ENCODE measurements around the gene ZNF888. TPM values are rescaled to one million over a fixed set of nuclear protein-coding genes. Genes with fewer than 3 reads are reported as not detected.
"Not testable (repeated sequence)": the region's sequence is repeated elsewhere in the genome, so short reads cannot be mapped to it uniquely, and the experiment has no call there.

ZNF888 gene
- total RNA-seq = 2.1 and 2.4 TPM in 2 replicates

DNA sequence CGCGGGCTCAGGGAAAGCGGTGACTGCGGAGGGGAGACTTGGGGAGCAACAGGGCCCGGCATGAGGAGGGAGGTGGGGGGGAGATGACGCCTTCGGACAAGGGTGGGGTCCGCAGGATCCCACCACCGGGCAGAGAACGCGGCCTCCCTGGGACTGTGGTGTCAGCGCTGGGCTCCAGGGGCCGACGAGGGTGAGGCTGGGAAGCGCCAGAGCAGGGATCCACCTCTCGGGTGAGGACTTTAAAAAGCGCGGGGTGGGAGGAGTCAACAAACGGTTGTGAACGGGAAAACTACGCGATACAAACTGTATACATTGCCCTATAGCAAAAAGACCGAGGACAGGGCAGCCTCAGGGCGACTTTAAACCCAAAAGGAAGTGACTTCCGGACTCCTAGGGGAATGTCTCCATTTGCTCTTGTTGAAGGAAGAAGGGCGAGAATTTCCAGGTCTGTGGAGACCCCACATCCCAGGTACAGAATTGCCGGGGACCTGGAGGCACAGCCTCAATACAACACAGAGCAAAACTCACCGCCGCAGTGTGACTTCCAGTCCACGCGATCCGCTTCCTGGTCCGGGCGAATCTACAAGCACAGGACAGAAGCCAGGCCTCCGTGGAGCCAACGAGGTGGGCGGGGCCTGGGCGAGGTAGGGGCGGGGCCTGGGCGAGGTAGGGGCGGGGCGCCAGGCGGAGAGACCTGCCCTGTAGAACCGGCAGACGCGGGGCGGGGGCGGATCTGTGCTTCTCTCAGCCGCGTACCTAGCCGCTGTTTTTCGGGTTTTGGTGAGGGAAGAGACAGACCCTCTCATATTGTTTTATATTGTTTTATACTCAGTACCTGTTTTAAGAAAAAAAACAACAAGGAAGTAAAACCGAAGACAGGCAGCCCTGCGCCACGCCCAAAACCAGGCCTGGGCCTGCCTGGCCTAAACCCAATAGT lies at the start of gene ZNF888:
Gene ZNF888, minus strand, starts transcription at position 588 of the 937 bp plus-strand sequence. CDS start 5,555 bp downstream, outside the sequence.
- DNase-seq (ENCODE audit: extremely low read depth, low read depth, low spot score) = peak; percentile 27

DNA sequence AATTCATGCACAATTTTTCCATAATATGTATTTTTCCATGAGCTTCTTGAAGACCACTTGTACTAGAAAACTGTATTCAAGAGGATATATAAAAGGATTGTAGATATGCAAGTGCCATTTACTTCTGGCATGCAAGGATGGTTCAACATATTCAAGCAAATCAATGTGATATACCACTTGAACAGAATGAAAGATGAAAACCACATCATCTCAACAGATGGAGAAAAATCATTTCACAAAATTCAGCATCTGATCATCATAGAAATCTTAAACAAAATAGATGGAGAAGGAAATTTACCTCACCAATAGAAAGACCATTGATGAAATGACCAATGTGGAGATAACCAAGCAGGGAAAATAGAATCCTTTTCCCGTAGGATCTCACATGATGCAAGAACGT lies 44.5 kb upstream of the ZNF888 start:
- no peak for DNase-seq (ENCODE audit: extremely low read depth, low read depth, low spot score)

DNA sequence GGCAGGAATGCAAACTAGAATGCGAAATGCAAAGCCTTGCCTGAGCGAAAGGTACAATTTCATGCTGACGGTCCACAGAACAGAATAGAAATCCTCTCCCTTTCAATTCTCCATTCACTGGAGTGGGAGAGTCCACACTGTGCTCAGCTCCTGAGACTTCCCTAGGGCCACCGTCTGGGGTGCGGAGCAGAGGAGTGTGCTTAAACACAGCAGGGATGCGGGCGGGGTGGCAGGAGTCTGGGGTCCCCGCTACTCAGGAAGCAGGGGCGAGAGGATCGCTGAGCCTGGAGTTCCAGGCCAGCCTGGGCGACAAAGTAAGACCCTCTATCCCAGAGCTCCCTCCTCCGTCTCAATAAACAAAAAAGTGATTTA lies 40.0 kb upstream of the ZNF888 start:
- no peak for DNase-seq (ENCODE audit: extremely low read depth, low read depth, low spot score)

DNA sequence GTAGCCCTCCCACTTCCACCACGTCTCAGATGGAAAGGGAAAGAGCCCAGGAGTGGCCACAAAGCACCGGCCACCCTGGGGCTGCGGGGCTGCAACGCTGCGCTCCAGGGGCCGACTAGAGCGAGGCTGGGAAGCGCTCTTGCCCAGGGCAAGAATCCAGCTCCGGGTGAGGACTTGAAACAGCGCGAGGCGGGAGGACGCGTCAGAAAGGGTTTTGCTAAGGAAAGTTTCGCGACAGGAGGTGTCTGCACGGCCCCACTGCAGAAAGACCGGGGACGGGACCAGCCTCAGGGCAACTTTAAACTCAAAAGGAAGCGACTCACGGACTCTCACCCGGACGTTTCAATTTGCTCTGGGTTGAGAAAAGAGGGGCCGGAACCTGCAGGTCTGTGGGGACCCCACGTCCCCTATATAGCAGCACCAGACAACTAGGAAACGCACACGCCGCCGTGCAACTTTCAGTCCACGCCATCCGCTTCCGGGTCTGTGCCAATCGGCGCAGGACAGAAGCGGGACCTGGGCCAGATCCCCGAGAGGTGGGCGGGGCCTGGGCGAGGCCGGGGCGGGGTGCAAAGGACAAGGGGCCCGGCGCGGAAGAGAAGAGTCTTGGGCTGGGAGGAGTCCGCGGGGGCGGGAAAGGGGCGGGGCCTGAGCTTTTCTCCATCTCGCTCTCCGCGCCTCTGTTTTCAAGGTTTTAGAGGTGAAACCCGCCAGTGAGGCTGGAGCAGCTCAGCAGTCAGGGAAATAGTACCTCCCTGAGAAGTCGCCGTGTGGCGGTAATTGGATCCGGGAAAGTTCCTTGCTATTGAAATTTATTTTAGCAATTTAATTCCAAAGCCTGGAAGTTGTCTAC lies 39.4 kb upstream of the ZNF888 start, which contains the start of gene ZNF816:
Gene ZNF816, minus strand, starts transcription at position 488 of the 853 bp plus-strand sequence. CDS start 6,792 bp downstream, outside the sequence.
- no peak for DNase-seq (ENCODE audit: extremely low read depth, low read depth, low spot score)

DNA sequence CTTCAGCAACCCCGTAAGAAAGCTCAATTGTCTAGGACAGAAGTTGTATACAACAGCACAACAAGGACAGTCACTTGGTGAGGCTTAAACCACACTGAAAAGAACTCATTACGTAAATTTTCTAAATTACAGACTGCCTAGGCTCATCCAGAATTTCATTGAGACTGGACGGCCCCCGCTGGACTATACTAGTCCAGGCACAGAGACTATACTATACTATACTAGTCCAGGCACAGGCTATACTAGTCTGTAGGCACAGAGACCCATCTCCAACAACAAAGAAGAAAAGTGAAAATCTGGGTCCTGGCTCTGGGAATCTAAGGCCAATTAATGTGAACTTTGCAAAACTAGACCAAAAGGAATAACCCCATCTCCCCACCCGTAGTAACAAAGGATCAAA lies 38.8 kb upstream of the ZNF888 start:
- DNase-seq (ENCODE audit: extremely low read depth, low read depth, low spot score) = no peak

DNA sequence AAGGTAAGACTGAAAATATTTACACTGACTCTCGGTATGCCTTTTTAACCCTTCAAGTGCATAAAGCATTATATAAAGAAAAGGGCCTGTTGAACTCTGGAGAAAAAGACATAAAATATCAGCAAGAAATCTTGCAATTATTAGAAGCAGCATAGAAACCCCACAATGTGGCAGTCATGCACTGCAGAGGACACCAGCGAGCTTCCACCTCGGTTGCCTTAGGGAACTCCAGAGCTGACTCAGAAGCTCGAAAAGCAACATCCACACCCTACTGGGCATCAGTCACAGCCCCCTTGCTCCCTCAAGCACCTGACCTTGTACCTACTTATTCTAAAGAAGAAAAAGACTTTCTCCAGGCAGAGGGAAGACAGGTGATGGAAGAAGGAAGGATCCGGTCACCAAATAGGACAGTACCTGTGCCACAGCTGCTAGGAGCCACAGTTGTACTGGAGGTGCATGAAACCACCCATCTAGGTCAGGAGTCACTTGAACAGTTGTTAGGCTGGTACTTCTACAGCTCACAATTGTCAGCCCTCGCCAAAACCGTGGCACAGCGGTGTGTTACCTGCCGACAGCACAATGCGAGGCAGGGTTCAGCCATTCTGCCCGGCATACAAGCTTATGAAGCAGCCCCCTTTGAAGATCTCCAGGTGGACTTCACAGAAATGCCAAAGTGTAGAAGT lies 36.5 kb upstream of the ZNF888 start:
- DNase-seq (ENCODE audit: extremely low read depth, low read depth, low spot score) = no peak

DNA sequence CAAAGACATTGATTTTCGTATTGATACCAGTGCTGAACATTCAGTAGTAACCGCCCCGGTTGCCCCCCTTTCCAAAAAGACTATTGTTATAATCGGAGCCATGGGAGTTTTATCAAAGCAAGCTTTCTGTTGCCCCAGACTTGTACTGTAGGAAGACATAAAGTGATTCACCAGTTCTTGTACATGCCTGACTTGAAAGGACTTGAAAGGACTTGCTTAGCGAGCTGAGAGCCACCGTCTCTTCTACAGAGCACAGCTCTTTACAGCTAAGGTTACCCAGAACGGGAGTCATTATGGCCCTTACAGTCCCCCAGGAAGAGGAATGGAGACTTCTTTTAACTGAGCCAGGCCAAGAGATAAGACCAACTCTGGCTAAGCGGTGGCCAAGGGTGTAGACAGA lies 34.4 kb upstream of the ZNF888 start:
- DNase-seq (ENCODE audit: extremely low read depth, low read depth, low spot score) = no peak

DNA sequence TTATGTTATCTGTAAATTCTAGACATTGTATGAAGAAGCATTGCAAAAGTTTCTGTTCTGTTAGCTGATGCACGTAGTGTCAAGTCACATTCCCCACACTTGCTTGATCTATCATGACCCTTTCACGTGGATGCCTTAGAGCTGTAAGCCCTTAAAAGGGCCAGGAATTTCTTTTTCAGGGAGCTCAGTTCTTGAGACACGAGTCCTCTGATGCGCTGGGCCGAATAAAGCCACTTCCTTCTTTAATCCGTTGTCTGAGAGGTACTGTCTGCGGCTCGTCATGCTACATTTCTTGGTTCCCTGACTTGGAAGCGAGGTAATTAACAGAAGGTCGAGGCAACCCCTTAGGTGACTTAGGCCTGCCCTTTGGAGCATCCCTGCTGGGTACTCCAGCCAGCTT lies 33.7 kb upstream of the ZNF888 start:
- no peak for DNase-seq (ENCODE audit: extremely low read depth, low read depth, low spot score)

DNA sequence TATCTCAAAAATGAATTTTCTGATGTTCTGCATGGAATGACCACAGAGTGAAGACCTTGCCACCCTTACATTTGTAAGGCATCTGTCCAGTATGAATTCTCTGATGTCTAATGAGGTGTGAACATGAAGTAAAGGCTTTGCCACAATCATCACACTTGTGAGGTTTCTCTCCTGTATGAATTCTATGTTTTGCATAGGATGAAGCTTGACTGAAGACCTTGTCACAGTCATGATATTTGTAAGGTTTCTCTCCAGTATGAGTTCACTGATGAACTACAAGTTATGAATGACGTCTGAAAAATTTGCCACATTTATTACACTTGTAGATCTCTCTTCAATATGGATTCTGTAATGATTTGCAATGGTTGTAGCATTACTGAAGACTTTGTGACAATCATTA lies 26.2 kb upstream of the ZNF888 start:
- no peak for DNase-seq (ENCODE audit: extremely low read depth, low read depth, low spot score)

DNA sequence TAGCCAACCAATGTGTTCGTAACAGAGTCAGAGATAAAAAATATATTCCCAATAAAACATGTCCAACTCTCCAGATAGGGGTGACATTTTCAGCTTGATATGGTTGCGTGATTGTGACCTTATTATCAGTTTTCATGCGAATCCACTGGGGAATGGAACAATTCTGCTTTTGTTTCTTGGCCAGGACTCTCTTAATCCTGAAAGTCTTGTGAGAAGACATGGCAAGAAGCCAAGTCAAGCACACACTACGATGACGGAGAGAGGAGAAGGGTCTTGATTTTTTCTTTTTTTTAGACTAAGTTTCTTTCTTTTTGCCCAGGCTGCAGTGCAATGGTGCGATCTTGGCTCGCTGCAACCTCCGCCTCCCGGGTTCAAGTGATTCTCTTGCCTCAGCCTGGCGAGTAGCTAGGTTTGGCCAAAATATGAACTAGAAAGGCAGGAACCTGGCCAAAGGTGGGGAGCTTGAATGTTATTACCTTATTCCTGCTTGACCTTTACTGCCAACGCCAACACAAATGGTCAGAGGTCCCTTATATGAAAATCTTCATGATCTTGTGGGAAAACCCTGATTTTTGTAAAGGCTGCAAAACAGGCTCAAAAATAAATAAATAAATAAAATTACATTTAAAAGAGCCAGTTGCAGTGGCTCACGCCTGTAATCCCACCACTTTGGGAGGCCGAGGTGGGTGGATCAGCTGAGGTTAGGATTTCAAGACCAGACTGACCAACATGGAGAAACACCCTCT lies 25.0 kb upstream of the ZNF888 start:
- no peak for DNase-seq (ENCODE audit: extremely low read depth, low read depth, low spot score)

DNA sequence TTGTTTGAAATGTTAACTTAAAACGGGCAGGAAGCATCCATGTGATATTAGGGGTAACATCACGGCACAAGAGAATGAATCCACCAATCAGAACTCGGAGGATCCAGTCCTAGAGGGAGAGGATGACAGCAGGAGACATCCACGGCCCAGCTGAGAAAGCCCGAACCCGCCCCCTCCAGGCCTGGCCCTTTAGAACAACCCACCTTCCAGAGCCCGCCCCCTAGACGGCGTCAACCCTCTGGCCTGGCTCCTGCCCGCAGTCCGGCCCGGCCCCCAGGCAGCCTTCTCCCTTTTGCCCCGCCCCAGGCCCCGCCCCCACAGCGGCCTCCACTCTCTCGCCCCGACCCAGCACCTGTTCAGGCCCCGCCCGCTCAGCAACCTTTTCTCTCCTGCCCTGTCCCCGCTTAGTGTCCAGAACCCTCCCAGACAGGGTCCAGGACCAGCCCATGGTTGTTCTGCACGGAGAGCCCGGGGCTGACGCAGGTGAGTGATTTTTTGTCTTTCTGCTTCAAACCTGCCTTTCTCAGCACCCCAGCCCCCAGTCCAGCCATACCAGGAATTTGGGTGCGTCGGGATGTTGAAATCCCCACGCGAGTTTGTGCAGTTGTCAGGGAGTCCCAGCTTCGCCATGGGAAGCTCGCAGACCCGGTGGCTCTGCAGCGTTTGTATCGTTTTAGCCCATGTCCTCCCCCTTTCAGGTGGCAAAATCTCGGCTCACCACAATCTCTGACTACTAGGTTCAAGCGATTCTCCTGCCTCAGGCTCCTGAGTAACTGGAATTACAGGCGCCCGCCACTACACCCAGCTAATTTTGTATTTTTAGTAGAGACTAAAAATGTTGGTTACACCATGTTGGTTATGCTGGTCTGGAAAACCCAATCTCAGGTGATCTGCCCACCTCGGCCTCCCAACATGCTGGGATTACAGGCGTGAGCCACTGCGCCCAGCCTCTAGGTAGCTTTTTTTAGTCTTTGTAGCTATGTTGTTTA lies 23.4 kb upstream of the ZNF888 start:
- DNase-seq (ENCODE audit: extremely low read depth, low read depth, low spot score) = no peak

DNA sequence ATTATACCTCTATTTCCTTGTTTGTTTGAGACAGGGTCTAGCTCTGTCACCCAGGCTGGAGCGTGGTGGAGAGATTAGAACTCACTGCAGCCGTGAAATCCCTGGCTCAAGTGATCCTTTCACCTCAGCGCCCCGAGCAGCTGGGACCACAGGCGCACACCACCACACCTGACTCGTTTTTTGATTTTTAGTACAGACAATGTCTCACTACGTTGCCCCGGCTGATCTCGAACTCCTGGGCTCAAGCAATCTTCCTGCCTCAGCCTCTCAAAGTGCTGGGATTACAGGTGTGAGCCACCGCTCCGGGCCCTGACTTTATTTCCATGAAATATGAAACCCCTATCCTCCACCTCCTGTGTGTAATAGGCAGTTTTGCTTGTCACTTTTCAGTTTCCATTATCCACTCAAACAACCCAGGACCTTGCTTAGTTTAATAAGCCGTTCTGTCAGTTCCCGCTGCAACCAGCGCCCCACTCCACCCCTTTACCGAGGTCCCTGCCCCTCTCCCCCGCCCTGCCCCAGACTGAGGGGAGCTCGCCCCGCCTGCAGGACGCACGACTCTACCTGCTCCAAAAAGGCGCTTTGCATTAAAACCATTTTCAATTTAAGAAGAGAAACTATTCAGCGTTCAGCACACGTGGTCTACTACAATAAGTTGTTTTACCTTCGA lies 22.6 kb upstream of the ZNF888 start:
- no peak for DNase-seq (ENCODE audit: extremely low read depth, low read depth, low spot score)

DNA sequence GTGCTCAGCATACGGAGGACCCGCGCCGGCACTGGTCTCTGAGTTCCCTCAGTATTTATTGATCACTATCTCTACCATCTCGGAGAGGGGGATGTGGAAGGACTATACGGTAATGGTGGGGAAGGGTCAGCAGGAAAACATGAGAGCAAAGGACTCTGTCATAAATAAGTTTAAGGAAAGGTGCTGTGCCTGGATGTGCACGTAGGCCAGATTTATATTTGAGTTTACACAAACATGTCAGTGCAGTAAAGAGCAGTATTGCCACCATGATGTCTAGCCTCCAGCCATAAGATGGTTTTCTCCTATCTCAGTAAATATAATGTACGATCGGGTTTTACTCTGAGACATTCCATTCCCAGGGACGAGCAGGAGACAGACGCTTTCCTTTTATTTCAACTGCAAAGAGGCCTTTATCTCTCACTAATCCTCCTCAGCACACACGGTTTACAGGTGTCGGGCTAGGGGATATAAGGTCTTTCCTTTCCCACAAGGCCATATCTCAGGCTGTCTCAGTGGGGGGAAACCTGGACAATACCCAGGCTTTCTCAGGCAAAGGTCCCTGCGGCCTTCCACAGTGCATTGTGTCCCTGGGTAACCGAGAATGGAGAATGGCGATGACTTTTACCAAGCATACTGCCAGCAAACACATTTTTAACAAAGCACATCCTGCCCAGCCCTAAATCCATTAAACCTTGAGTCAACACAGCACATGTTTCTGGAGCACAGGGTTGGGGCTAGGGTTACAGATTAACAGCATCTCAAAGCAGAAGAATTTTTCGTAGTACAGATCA lies 21.7 kb upstream of the ZNF888 start:
- not testable (repeated sequence) for DNase-seq (ENCODE audit: extremely low read depth, low read depth, low spot score)

DNA sequence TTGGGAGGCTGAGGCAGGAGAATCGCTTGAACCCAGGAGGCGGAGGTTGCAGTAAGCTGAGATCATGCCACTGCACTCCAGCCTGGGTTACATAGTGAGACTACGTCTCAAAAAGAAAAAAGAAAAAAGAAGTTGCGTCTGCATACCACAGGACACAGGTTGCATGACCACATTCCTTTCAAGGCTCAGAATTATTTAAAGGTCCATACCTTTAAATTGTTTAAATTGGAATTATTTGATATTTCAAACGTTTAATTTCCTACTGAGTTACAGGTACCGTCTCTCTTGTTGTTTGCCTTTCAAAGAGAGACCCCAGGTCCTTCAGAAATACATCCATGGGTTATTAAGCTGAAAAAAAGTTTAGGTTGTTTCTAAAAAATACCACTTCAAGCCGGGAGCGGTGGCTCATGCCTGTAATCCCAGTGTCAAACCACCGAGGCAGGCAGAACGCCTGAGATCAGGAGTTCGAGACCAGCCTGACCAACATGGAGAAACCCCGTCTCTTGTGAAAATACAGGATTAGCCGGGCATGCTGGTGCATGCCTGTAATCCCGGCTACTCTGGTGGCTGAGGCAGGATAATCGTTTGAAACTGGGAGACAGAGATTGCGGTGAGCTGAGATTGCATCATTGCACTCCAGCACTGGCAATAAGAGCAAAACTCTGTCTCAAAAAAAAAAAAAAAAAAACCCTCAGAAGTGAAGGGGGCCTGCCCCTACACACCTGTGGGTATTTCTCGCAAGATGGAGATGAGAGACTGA lies 20.8 kb upstream of the ZNF888 start:
- no peak for DNase-seq (ENCODE audit: extremely low read depth, low read depth, low spot score)

DNA sequence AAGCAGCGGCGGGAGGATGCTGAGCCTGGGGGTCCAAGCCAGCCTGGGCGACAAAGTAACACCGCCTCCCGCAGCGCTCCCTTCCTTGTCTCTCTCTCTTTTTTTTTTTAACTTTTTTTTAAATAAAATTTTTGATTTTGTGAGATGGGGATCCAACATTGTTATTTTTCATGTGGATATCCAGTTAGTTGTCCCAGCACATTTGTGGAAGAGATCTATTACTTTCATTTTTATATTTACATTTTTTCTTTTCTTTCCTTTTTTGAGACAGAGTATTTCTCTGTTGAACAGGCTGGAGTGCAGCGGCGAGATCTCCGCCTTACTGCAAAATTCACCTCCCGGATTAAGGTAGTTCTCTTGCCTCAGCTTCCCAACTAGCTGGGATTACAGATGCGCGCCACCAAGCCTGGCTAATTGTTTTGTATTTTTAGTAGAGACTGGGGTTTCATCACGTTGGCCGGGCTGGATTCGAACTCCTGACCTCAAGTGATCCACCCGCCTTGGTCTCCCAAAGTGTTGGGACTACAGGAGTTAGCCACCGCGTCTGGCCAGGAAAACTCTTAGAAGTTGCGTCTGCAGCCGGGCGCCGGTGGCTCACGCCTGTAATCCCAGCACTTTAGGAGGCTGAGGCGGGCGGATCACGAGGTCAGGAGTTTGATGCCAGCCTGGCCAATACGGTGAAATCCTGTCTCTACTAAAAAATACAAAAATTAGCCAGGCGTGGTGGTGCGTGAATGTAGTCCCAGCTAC lies 20.1 kb upstream of the ZNF888 start:
- DNase-seq (ENCODE audit: extremely low read depth, low read depth, low spot score) = no peak

DNA sequence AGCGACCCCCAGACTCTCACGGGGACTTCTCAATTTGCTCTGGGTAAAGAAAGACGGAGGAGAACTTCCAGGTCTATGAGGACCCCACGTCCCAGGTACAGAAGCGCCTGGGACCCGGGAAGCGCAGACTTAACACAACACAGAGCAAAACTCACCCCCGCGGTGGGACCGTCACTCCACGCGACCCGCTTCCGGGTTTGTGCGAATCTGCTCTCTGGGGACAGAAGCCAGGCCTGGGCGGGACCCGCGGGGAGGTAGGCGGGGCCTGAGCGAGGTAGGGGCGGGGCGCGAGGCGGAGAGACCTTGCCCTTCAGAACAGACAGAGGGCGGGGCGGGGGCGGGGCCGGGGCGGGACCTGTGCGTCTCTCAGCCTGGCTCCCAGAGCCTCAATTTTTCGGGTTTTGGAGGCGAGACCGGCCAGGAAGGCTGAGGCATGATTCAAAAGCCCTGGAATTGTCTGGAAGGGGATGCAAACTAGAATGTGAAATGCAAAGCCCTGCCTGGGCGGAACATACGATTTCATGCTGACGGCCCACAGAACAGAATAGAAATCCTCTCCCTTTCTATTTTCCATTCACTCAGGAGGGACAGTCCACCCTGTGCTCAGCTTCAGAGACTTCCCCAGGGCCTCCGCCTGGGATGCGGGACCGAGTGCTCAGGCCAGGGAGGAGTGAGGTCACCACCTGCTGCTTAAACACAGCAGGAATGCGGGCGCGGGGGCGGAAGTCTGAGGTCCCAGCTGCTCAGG lies 19.3 kb upstream of the ZNF888 start:
- no peak for DNase-seq (ENCODE audit: extremely low read depth, low read depth, low spot score)

Measured in glomerular endothelial cell (primary cell).